RWPE1 (cell line): ENCODE data around the gene IFT122.

Experiments used
- CTCF ChIA-PET: fragments of 350-600 bp; sonication (Branson Sonifier 250); formaldehyde crosslinking; extraction: SDS; loops from one replicate; lab custom pipeline; 2021; lab: Yijun Ruan, JAX
- POLR2A ChIA-PET: fragments of 400-600 bp; formaldehyde crosslinking; extraction: SDS; loops from one replicate; lab custom pipeline; 2020; ENCODE audit warnings: antibody characterized with exemption; ENCODE audit not compliant: low non-redundant PET; lab: Yijun Ruan, JAX
- DNase-seq: peaks from one replicate; pipeline ENCODE4 v3.0.0; 2012; ENCODE audit warnings: low spot score
- H3K27ac ChIP-seq: fragments of 450-650 bp; 2 replicates; pipeline ENCODE4 v1.5.1; 2017
- TF ChIP-seq, protein P1 (sequence below): fragments of 450-650 bp; conservative IDR thresholded peaks from 2 replicates; pipeline ENCODE4 v1.5.1; 2017; ENCODE audit warnings: low read depth, mild to moderate bottlenecking

IFT122 gene

DNA sequence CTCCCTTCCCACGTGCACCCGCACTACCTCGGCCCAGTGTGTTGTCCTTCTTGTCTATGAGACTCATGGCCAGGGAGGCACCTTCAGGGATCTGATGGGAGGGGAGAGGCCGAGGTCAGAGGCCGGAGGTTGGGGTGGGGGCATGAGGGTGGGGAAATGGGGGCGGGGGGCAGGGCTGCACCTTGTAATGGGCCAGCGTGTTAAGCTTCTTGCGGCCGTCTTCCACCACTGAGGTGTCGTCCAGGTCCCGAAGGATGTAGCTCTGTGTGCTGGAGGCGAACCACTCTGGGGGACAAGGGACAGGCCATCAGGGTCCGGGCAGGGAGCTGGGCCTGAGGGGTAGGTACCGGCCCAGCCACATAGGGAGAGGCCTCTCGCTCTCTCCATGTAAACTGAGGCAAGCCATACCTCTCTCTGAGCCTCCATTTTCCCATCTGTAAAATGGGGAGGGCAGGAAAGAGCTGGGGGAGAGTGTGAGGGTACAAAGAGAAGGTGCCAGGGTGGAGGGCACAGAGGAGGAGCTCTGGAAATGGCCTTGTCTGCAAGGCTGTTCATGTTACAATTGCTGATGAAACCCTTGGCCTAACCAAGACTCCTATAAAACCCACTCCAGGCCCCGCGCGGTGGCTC, 121.7 kb downstream of the IFT122 start:
- no peak for DNase-seq
- POLR2A ChIA-PET, result no interaction called here
- CTCF ChIA-PET, result no interaction called here
- H3K27ac ChIP-seq, result no peak overlapping the region
- TF ChIP-seq, protein P1, sequence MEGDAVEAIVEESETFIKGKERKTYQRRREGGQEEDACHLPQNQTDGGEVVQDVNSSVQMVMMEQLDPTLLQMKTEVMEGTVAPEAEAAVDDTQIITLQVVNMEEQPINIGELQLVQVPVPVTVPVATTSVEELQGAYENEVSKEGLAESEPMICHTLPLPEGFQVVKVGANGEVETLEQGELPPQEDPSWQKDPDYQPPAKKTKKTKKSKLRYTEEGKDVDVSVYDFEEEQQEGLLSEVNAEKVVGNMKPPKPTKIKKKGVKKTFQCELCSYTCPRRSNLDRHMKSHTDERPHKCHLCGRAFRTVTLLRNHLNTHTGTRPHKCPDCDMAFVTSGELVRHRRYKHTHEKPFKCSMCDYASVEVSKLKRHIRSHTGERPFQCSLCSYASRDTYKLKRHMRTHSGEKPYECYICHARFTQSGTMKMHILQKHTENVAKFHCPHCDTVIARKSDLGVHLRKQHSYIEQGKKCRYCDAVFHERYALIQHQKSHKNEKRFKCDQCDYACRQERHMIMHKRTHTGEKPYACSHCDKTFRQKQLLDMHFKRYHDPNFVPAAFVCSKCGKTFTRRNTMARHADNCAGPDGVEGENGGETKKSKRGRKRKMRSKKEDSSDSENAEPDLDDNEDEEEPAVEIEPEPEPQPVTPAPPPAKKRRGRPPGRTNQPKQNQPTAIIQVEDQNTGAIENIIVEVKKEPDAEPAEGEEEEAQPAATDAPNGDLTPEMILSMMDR, result no peak

DNA sequence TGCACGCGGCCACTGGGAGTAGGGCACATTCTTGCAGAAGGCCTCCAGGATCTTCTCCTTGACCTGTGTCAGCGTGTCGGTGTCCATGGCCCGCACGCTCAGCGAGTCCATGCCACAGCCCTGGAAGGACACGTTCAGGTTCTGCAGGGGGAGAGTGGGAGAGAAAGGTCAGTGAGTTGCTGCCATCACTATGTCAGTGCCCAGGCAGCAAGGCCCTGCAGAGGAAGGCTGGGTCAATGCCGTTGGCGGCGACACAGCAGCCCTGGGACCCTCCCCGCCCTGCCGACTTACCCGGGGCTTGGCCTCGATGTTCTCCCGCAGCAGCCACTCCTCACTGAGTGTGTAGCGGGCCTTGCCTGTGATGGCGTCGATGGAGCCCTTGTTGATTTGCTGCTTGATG, 122.8 kb downstream of the IFT122 start:
- TF ChIP-seq, protein P1, result no peak
- no peak for DNase-seq
- ChIA-PET POLR2A (no interaction called here), CTCF (no interaction called here)
- H3K27ac ChIP-seq, result no peak overlapping the region

GRCh38 chr3:129563332-129563731, 123.3 kb downstream of the IFT122 start:
- ChIA-PET CTCF (interaction anchor here (0.6 kb wide), 1 partner anchor 73 kb away, joined by 4 read pairs; no protein-coding TSS in a partner anchor), POLR2A (no interaction called here)
- TF ChIP-seq, protein P1, result no peak
- no peak overlapping the region for H3K27ac ChIP-seq
- no peak for DNase-seq

DNA sequence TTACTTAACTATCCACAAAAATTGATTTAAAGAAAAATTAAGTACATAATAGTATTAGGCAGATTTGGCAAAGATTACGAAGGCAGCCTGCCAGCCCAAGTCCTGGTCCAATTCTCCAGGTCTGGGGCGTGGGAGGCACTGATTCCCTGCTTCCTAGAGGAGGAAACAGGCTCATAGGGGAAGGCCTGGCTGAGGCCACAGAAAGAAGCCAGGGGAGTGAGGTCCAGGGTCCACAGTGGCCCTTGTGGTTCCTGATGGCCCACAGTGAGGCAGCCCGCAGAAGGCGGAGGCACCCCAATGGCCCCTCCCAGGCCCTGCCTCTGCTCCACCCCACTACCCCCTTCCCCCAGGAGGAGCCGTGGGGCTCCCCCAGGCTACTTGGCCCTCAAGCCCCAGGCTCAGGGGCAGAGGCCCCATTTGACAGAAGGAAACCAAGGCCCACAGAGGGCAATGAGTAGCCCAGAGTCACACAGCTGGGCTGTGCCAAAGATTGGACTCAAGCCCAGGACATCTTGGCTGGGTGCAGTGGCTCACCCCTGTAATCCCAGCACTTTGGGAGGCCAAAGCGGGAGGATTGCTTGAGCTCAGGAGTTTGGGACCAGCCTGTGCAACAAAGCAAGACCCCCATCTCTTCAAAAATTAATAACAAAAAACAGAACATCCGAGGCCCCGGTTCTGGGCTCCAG, 124.0 kb downstream of the IFT122 start:
- ChIA-PET POLR2A (no interaction called here), CTCF (interaction anchor here (0.6 kb wide), 1 partner anchor 74 kb away, joined by 4 read pairs; no protein-coding TSS in a partner anchor)
- no peak overlapping the region for H3K27ac ChIP-seq
- no peak for DNase-seq
- TF ChIP-seq, protein P1, result no peak

GRCh38 chr3:129564981-129565644, 125.1 kb downstream of the IFT122 start:
- ChIA-PET CTCF (no interaction called here), POLR2A (no interaction called here)
- DNase-seq, result no peak
- TF ChIP-seq, protein P1, result no peak
- no peak overlapping the region for H3K27ac ChIP-seq

- ChIA-PET CTCF (interaction anchor here (1.3 kb wide), 1 partner anchor 76 kb away, joined by 3 read pairs; no protein-coding TSS in a partner anchor), POLR2A (no interaction called here)
- no peak overlapping the region for H3K27ac ChIP-seq
- TF ChIP-seq, protein P1, result no peak
- DNase-seq, result no peak
Measured at GRCh38 chr3:129565902-129566301, 125.9 kb downstream of the IFT122 start.
